Panc1 (cell line): ENCODE data around the gene AURKAIP1. TPM values are rescaled to one million over a fixed set of nuclear protein-coding genes. Genes with fewer than 3 reads are reported as not detected.
A peak's percentile ranks its signal among the peaks of the same experiment; 100 is the strongest.

Source experiments
- ATAC-seq: fragments of 200-7000 bp; cut with Tn5 transposase; 2 replicates; pipeline ENCODE4 v1.9.1; 2020; ENCODE audit warnings: mild to moderate bottlenecking, moderate library complexity
- BruUV-seq: library from RNA; stranded (reverse); fragments of 400-500 nt; replicated peaks from 2 replicates; lab custom pipeline; 2021; lab: Mats Ljungman, UMichigan
- CTCF ChIA-PET: fragments of 300-600 bp; sonication (Branson Sonifier 250); formaldehyde crosslinking; loops from one replicate; lab custom pipeline; 2022; ENCODE audit warnings: antibody characterized with exemption; lab: Charles Lee
- POLR2A ChIA-PET: fragments of 300-600 bp; sonication (Branson Sonifier 250); formaldehyde crosslinking; loops from one replicate; lab custom pipeline; 2022; ENCODE audit warnings: antibody characterized with exemption; lab: Charles Lee
- DNase-seq: peaks from one replicate; pipeline ENCODE4 v3.0.0-alpha.2; 2010; ENCODE audit warnings: low read depth, low spot score
- H3K27ac ChIP-seq: 2 replicates; pipeline ENCODE4 v1.5.1; 2011; ENCODE audit warnings: mild to moderate bottlenecking, low read length, inconsistent platforms
- H3K27me3 ChIP-seq: fragments of 200-500 bp; sonication (Bioruptor generic); 2 replicates; pipeline ENCODE4 v1.6.0; 2014; ENCODE audit warnings: low read length, inconsistent platforms; ENCODE audit not compliant: control insufficient read depth, insufficient read depth
- H3K36me3 ChIP-seq: fragments of 200-500 bp; sonication (Bioruptor generic); 2 replicates; pipeline ENCODE4 v1.5.1; 2014; ENCODE audit warnings: inconsistent platforms, mild to moderate bottlenecking, low read length, moderate library complexity; ENCODE audit not compliant: control insufficient read depth, insufficient read depth
- H3K4me1 ChIP-seq: 2 replicates; pipeline ENCODE4 v1.5.1; 2011; ENCODE audit warnings: inconsistent platforms, mild to moderate bottlenecking, low read length, moderate library complexity; ENCODE audit not compliant: control insufficient read depth, insufficient read depth
- H3K4me3 ChIP-seq, 2 experiments: 2 replicates each; pipeline ENCODE4 v1.5.1; 2011 to 2012; ENCODE audit warnings: low read depth in 2 of 2, low read length in 2 of 2, mild to moderate bottlenecking in 2 of 2, inconsistent platforms in 1 of 2, moderate library complexity in 1 of 2
- H3K9me3 ChIP-seq: fragments of 200-500 bp; sonication (Bioruptor generic); 2 replicates; pipeline ENCODE4 v1.5.1; 2014; ENCODE audit warnings: low read depth, mild to moderate bottlenecking, inconsistent platforms, low read length, moderate library complexity; ENCODE audit not compliant: control insufficient read depth, insufficient read depth
- POLR2AphosphoS5 ChIP-seq: IDR thresholded peaks from 2 replicates; pipeline ENCODE4 v1.6.1; 2012; ENCODE audit warnings: mild to moderate bottlenecking, low read depth, low read length, moderate library complexity
- SIN3A ChIP-seq: IDR thresholded peaks from 2 replicates; pipeline ENCODE4 v1.6.1; 2012; ENCODE audit warnings: low read depth, mild to moderate bottlenecking, low read length, moderate library complexity, borderline replicate concordance; ENCODE audit not compliant: insufficient read depth
- TCF7L2 ChIP-seq: IDR thresholded peaks from 2 replicates; pipeline ENCODE4 v1.6.1; 2011; ENCODE audit warnings: mild to moderate bottlenecking, low read depth, low read length, inconsistent platforms
- in situ Hi-C: cut with HindIII; loops from 2 replicates; pipeline ENCODE4 v1.10.0; 2016; ENCODE audit warnings: low sequenced_read_pairs, low pct_unique_long_range_greater_than_20kb
- intact Hi-C: fragments of 100-400 bp; cut with micrococcal nuclease; formaldehyde crosslinking; loops from one replicate; pipeline ENCODE4 v1.10.0; 2022; ENCODE audit not compliant: unreplicated experiment
- total RNA-seq: library from RNA; stranded (reverse); gene quantifications from one replicate; pipeline ENCODE4 v1.2.1, GENCODE V29; 2021; ENCODE audit not compliant: unreplicated experiment
- TF ChIP-seq, protein P1 (sequence below): fragments of 450-650 bp; IDR thresholded peaks from 2 replicates; pipeline ENCODE4 v1.5.1; 2017; ENCODE audit warnings: mild to moderate bottlenecking
- TF ChIP-seq, protein P2 (sequence below), 2 experiments: IDR thresholded peaks; 2 replicates each; pipeline ENCODE4 v1.6.1; 2011 to 2012; ENCODE audit warnings: low read depth in 2 of 2, control low read depth in 1 of 2, low read length in 1 of 2, mild to moderate bottlenecking in 1 of 2, moderate library complexity in 1 of 2; ENCODE audit not compliant: insufficient read depth in 1 of 2

Gene AURKAIP1
- total RNA-seq, 1 experiment from 2014 or later: 335 TPM

GRCh38 chr1:1420654-1421141, 45.7 kb upstream of the AURKAIP1 start:
- TF ChIP-seq TCF7L2 (no peak), SIN3A (no peak)
- TF ChIP-seq, protein P1, sequence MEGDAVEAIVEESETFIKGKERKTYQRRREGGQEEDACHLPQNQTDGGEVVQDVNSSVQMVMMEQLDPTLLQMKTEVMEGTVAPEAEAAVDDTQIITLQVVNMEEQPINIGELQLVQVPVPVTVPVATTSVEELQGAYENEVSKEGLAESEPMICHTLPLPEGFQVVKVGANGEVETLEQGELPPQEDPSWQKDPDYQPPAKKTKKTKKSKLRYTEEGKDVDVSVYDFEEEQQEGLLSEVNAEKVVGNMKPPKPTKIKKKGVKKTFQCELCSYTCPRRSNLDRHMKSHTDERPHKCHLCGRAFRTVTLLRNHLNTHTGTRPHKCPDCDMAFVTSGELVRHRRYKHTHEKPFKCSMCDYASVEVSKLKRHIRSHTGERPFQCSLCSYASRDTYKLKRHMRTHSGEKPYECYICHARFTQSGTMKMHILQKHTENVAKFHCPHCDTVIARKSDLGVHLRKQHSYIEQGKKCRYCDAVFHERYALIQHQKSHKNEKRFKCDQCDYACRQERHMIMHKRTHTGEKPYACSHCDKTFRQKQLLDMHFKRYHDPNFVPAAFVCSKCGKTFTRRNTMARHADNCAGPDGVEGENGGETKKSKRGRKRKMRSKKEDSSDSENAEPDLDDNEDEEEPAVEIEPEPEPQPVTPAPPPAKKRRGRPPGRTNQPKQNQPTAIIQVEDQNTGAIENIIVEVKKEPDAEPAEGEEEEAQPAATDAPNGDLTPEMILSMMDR: no peak
- intact Hi-C loops: no loop called here

GRCh38 chr1:1419813-1420653, 45.0 kb upstream of the AURKAIP1 start:
- Histone ChIP-seq H3K9me3 (no peaks in the 10 kb centered on the region), H3K4me1 (peaks cover 22% of the 10 kb centered on the region), H3K27me3 (no peaks in the 10 kb centered on the region), H3K36me3 (no peaks in the 10 kb centered on the region), H3K4me3 (no peak overlapping the region), H3K27ac (no peak overlapping the region)
- POLR2A ChIA-PET: interaction anchor here (0.7 to 1.5 kb wide), 2 partner anchors 11 to 50 kb away, joined by 7 read pairs; no protein-coding TSS in a partner anchor
- intact Hi-C loops (no loop called here), in situ Hi-C loops (no loop called here)
- DNase-seq (no peak), ATAC-seq (peak; percentile 62)
- CTCF ChIA-PET: interaction anchor here (0.6 kb wide), 1 partner anchor 84 kb away, joined by 5 read pairs; no protein-coding TSS in a partner anchor
- BruUV-seq: no TSS peak
- TF ChIP-seq SIN3A (no peak), TCF7L2 (no peak), POLR2AphosphoS5 (no peak)
- TF ChIP-seq, protein P2, sequence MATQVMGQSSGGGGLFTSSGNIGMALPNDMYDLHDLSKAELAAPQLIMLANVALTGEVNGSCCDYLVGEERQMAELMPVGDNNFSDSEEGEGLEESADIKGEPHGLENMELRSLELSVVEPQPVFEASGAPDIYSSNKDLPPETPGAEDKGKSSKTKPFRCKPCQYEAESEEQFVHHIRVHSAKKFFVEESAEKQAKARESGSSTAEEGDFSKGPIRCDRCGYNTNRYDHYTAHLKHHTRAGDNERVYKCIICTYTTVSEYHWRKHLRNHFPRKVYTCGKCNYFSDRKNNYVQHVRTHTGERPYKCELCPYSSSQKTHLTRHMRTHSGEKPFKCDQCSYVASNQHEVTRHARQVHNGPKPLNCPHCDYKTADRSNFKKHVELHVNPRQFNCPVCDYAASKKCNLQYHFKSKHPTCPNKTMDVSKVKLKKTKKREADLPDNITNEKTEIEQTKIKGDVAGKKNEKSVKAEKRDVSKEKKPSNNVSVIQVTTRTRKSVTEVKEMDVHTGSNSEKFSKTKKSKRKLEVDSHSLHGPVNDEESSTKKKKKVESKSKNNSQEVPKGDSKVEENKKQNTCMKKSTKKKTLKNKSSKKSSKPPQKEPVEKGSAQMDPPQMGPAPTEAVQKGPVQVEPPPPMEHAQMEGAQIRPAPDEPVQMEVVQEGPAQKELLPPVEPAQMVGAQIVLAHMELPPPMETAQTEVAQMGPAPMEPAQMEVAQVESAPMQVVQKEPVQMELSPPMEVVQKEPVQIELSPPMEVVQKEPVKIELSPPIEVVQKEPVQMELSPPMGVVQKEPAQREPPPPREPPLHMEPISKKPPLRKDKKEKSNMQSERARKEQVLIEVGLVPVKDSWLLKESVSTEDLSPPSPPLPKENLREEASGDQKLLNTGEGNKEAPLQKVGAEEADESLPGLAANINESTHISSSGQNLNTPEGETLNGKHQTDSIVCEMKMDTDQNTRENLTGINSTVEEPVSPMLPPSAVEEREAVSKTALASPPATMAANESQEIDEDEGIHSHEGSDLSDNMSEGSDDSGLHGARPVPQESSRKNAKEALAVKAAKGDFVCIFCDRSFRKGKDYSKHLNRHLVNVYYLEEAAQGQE (IDR thresholded peaks at IDR 0.05; ENCODE audit: insufficient read depth in 1 of 2, low read depth in 2 of 2, low read length in 1 of 2): no peak
- TF ChIP-seq, protein P1: no peak; the same call in 1 of the 2 replicates

More at GRCh38 chr1:1420654-1421141, 45.7 kb upstream of the AURKAIP1 start:
- POLR2A ChIA-PET: interaction anchor here (1.5 kb wide), 1 partner anchor 10 kb away, joined by 7 read pairs; no protein-coding TSS in a partner anchor
- H3K27me3 ChIP-seq: no peaks in the 10 kb centered on the region
- no peaks in the 10 kb centered on the region for H3K9me3 ChIP-seq
- CTCF ChIA-PET: interaction anchor here (0.6 kb wide), 1 partner anchor 84 kb away, joined by 5 read pairs; no protein-coding TSS in a partner anchor
- peak overlapping the region; percentile 70 for H3K27ac ChIP-seq
- no peak for DNase-seq
- no peak for ATAC-seq
- H3K36me3 ChIP-seq: no peaks in the 10 kb centered on the region
- H3K4me1 ChIP-seq: peaks cover 22% of the 10 kb centered on the region
- H3K4me3 ChIP-seq: no peak overlapping the region
- no TSS peak for BruUV-seq
- in situ Hi-C loops: no loop called here
